ENCODE results near the gene EIF3D.

EIF3D gene

GRCh38 chr22:36467946-36468345 lies 61.0 kb downstream of the EIF3D start:
- no peak for DNase-seq (ENCODE audit: low read depth in 1 of 2, low spot score in 1 of 2)

GRCh38 chr22:36467042-36467810 lies 61.7 kb downstream of the EIF3D start:
- no peak for DNase-seq (ENCODE audit: low read depth in 1 of 2, low spot score in 1 of 2)

- no peak for DNase-seq (ENCODE audit: low read depth in 1 of 2, low spot score in 1 of 2)
Measured at GRCh38 chr22:36466258-36466657, 62.7 kb downstream of the EIF3D start.

DNA sequence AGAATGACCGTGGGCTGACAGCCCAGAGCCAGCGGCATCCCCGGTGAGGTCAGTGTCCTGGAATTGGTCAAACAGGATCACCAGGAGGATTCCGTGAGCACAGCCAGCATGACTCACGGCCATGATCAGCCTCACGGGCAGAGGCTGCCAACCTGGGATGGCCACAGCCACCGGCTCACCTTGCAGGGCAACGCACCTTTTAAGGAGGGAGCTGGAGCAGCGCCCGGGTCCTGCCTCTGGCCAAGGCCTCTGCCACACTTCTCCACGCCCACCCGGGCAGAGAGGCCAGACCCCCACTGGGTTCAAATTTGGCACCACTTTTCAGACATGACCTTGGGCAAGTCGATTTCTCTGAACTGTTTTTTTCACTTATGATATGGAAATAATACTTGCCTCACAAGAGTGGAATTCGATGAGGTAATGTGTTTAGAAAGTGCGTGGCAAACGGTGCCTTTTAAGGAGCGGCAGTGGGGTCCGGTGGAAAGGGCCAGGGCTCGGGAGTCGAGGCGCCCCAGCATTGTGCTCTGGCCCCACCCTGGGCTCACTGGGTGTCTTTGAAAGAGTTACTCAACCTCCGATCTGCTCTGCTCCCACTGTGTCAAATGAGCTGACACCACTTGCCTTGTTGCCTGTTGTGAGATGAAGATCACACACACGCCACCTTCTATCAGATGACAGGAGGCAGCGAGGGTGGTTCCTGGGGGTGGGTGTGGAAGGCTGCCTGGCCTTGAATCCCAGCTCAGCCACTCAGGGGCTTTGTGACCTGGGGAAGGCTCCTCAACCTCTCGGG lies 63.5 kb downstream of the EIF3D start:
- no peak for DNase-seq (ENCODE audit: low read depth in 1 of 2, low spot score in 1 of 2)

- no peak for DNase-seq (ENCODE audit: low read depth in 1 of 2, low spot score in 1 of 2)
Measured at GRCh38 chr22:36464715-36465231, 64.2 kb downstream of the EIF3D start.

DNA sequence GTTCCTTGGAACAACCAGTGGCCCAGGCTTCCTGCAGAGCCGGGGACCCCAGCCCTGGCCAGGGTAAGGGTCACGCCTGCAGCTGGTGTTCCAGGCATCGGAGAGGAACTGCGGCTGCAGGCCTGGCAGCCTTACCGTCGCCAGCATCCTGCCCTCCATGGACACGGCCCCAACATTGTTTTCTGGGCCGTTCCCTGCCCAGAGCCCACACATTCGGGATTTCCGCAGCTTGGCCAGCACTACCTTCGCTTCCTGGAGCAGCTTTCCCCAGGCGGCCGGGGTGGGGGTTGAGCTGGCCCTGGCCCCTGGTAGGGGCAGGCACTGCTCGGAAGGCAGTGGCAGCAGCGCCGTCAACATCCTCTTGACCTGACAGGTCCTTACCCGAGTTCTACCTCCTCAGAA lies 65.2 kb downstream of the EIF3D start:
- DNase-seq (ENCODE audit: low read depth in 1 of 2, low spot score in 1 of 2), result no peak

- no peak for DNase-seq (ENCODE audit: low read depth in 1 of 2, low spot score in 1 of 2)
Measured at GRCh38 chr22:36461665-36462649, 67.0 kb downstream of the EIF3D start.
